Thyroid gland (tissue), 4 donors: Measurements from ENCODE around the gene ETHE1. TPM values are rescaled to one million over a fixed set of nuclear protein-coding genes. Genes with fewer than 3 reads are reported as not detected.

Experiments used
- DNase-seq, 2 donors: peaks; one replicate each; pipeline ENCODE4 v3.0.0-alpha.2; 2019
- H3K27ac ChIP-seq, 3 donors: fragments of 200-600 bp; sonication (generic); 1 replicate in 2 of 3; 2 replicates in 1 of 3; pipeline ENCODE4 v1.5.1; 2016 to 2019; ENCODE audit warnings: mild to moderate bottlenecking in 1 of 3, moderate library complexity in 1 of 3
- H3K27me3 ChIP-seq: fragments of 200-600 bp; sonication (generic); one replicate; pipeline ENCODE4 v1.5.1; 2019
- H3K36me3 ChIP-seq, 2 donors: fragments of 200-600 bp; sonication (generic); one replicate each; pipeline ENCODE4 v1.5.1; 2016 to 2019
- H3K4me1 ChIP-seq, 2 donors: fragments of 200-600 bp; sonication (generic); one replicate each; pipeline ENCODE4 v1.5.1; 2017 to 2019
- H3K4me3 ChIP-seq, 3 donors: fragments of 200-600 bp; sonication (generic); replicated peaks in 1 of 3; 1 replicate in 2 of 3; 2 replicates in 1 of 3; pipeline ENCODE4 v1.5.1; 2016; ENCODE audit warnings: mild to moderate bottlenecking in 1 of 3
- H3K9me3 ChIP-seq: fragments of 200-600 bp; sonication (generic); one replicate; pipeline ENCODE4 v1.5.1; 2017
- CTCF ChIP-seq, 6 experiments: fragments of 200-600 bp in 3 of 6; fragments of 450-650 bp in 3 of 6; sonication (generic) in 3 of 6; IDR thresholded peaks; one replicate each; pipeline ENCODE4 v1.5.1; 2016 to 2019; ENCODE audit warnings: antibody characterized with exemption in 6 of 6, mild to moderate bottlenecking in 2 of 6, inconsistent platforms in 1 of 6, moderate library complexity in 1 of 6
- POLR2A ChIP-seq, 2 donors: fragments of 450-650 bp; IDR thresholded peaks; one replicate each; pipeline ENCODE4 v1.6.1; 2017; ENCODE audit warnings: antibody characterized with exemption in 2 of 2, mild to moderate bottlenecking in 2 of 2, moderate library complexity in 1 of 2
- WGBS, 2 donors: methylation state at CpG; one replicate each; pipeline ENCODE4 v1.1.5; 2017; 5-methylcytosine and 5-hydroxymethylcytosine counted together
- intact Hi-C: fragments of 100-400 bp; cut with DNase I; formaldehyde crosslinking; loops from one replicate; pipeline ENCODE4 v1.15.1; 2023
- total RNA-seq, 4 donors: library from RNA; depleted of rRNA; stranded (reverse); fragments of >200 nt; gene quantifications; one replicate each; pipeline ENCODE4 v1.2.3, GENCODE V29; 2016

The ETHE1 gene
- total RNA-seq, 4 donors from 2014 or later = 22.4 to 61.9 (median 32.5) TPM

GRCh38 chr19:43511324-43511723, 15.7 kb downstream of the ETHE1 start:
- no peak overlapping the region for H3K4me3 ChIP-seq
- WGBS, 2 donors = 95 to 96% methylated on average over 5 of the region's 5 CpGs
- H3K9me3 ChIP-seq = no peaks in the 10 kb centered on the region
- TF ChIP-seq CTCF (IDR thresholded peaks at IDR 0.05) (no peak), POLR2A (IDR thresholded peaks at IDR 0.05) (no peak)
- intact Hi-C loops = no loop called here
- no peaks in the 10 kb centered on the region for H3K27me3 ChIP-seq
- no peak for DNase-seq
- peaks cover 0 to 4% of the 10 kb centered on the region in 2 donors for H3K36me3 ChIP-seq
- no peak overlapping the region for H3K27ac ChIP-seq
- H3K4me1 ChIP-seq = peaks cover 4 to 11% of the 10 kb centered on the region in 2 donors

GRCh38 chr19:43510713-43511112, 16.3 kb downstream of the ETHE1 start:
- peaks cover 4 to 11% of the 10 kb centered on the region in 2 donors for H3K4me1 ChIP-seq
- H3K9me3 ChIP-seq = no peaks in the 10 kb centered on the region
- no peak for DNase-seq
- WGBS, 2 donors = 98 to 99% methylated on average over 9 of the region's 9 CpGs
- H3K27me3 ChIP-seq = no peaks in the 10 kb centered on the region
- peaks cover 0 to 4% of the 10 kb centered on the region in 2 donors for H3K36me3 ChIP-seq
- H3K27ac ChIP-seq = no peak overlapping the region
- no peak overlapping the region for H3K4me3 ChIP-seq
- intact Hi-C loops = no loop called here
- TF ChIP-seq CTCF (IDR thresholded peaks at IDR 0.05) = no peak
- no peak for TF ChIP-seq POLR2A (IDR thresholded peaks at IDR 0.05)

- WGBS, 2 donors = 100% methylated on average over 1 to 2 of the region's 2 CpGs
- no peaks in the 10 kb centered on the region for H3K9me3 ChIP-seq
- DNase-seq = no peak
- H3K4me3 ChIP-seq = no peak overlapping the region
- TF ChIP-seq POLR2A (IDR thresholded peaks at IDR 0.05) = no peak
- no peak for TF ChIP-seq CTCF (IDR thresholded peaks at IDR 0.05)
- H3K36me3 ChIP-seq = peaks cover 0 to 4% of the 10 kb centered on the region in 2 donors
- no peaks in the 10 kb centered on the region for H3K27me3 ChIP-seq
- H3K4me1 ChIP-seq = peaks cover 7 to 21% of the 10 kb centered on the region in 2 donors
- H3K27ac ChIP-seq = no peak overlapping the region
- intact Hi-C loops = no loop called here
Measured at GRCh38 chr19:43507880-43508279, 19.1 kb downstream of the ETHE1 start.

- Histone ChIP-seq H3K27ac (no peak overlapping the region), H3K4me1 (peaks cover 6 to 16% of the 10 kb centered on the region in 2 donors), H3K27me3 (no peaks in the 10 kb centered on the region), H3K9me3 (no peaks in the 10 kb centered on the region), H3K36me3 (peaks cover 0 to 4% of the 10 kb centered on the region in 2 donors), H3K4me3 (no peak overlapping the region)
- no peak for TF ChIP-seq POLR2A (IDR thresholded peaks at IDR 0.05)
- no peak for DNase-seq
- intact Hi-C loops = no loop called here
- 86 to 92% methylated on average over 5 of the region's 5 CpGs for WGBS, 2 donors
Measured at GRCh38 chr19:43506629-43507028, 20.4 kb downstream of the ETHE1 start.

- DNase-seq = no peak
- TF ChIP-seq CTCF (IDR thresholded peaks at IDR 0.05) (no peak), POLR2A (IDR thresholded peaks at IDR 0.05) (no peak)
- H3K36me3 ChIP-seq = peaks cover 0 to 3% of the 10 kb centered on the region in 2 donors
- H3K4me3 ChIP-seq = no peak overlapping the region
- H3K27me3 ChIP-seq = no peaks in the 10 kb centered on the region
- peaks cover 6 to 16% of the 10 kb centered on the region in 2 donors for H3K4me1 ChIP-seq
- intact Hi-C loops = no loop called here
- no peaks in the 10 kb centered on the region for H3K9me3 ChIP-seq
- WGBS, 2 donors = 94 to 98% methylated on average over 5 of the region's 5 CpGs
- no peak overlapping the region for H3K27ac ChIP-seq
Measured at GRCh38 chr19:43505941-43506340, 21.1 kb downstream of the ETHE1 start.

- no peaks in the 10 kb centered on the region for H3K9me3 ChIP-seq
- 77 to 92% methylated on average over 3 of the region's 3 CpGs for WGBS, 2 donors
- H3K4me3 ChIP-seq = no peak overlapping the region
- TF ChIP-seq CTCF (IDR thresholded peaks at IDR 0.05) = no peak
- no peak for TF ChIP-seq POLR2A (IDR thresholded peaks at IDR 0.05)
- H3K27ac ChIP-seq = peak overlapping the region in 2 of 3 donors; percentile 45 to 78
- intact Hi-C loops = no loop called here
- DNase-seq = no peak
- peaks cover 6 to 16% of the 10 kb centered on the region in 2 donors for H3K4me1 ChIP-seq
- no peaks in the 10 kb centered on the region for H3K36me3 ChIP-seq
- H3K27me3 ChIP-seq = no peaks in the 10 kb centered on the region
Measured at GRCh38 chr19:43505186-43505456, 21.9 kb downstream of the ETHE1 start.
